ENCODE results near the gene KY. TPM values are rescaled to one million over a fixed set of nuclear protein-coding genes. Genes with fewer than 3 reads are reported as not detected.

Gene KY
- polyA plus RNA-seq, 2 of the 4 experiments (the other 2 are of a cell fraction), result 0.04 to 0.05 TPM

DNA sequence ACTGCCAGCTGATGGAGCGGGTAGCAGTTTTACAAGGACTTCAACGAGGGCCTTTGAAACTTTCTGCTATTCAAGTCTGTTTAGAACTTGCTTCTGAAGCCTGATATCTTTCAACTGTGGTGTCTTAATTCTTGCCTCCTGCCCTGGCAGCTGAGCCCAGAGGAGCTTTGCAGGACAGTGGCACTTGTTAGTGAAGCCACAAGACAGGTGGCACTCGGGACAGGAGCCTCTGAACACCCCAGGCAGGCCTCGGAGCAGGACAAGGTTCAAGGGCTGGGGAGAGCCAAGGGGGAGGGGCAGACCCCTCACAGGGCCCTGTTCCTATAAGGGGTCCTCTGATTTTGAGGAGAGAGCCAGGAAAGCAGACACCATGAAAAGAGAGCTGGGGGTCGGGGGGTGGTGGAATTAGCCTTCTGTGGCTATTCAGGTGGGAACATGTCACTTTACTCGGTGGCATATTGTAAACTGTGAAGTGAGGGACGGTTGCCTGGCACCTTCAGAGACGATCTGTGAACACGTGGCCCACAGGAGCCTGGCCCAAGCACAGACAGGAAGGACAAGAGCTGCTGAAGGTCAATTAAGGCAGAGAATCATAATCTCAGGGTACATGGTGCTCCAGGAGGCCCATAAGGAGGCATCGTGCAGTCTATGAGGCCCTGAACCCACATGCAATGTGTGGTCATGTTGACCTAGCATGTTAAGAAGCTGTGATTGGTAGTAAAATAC is 30.1 kb upstream of the KY start:
- H3K27ac ChIP-seq, result no peak overlapping the region
- ATAC-seq, result no peak
- POLR2A ChIA-PET, result no interaction called here
- TF ChIP-seq CHD4 (IDR thresholded peaks at IDR 0.05; ENCODE audit: borderline replicate concordance), result no peak
- TF ChIP-seq HOXB5 (CRISPR knock-in tag; IDR thresholded peaks at IDR 0.05), result no peak
- TF ChIP-seq, protein P1, sequence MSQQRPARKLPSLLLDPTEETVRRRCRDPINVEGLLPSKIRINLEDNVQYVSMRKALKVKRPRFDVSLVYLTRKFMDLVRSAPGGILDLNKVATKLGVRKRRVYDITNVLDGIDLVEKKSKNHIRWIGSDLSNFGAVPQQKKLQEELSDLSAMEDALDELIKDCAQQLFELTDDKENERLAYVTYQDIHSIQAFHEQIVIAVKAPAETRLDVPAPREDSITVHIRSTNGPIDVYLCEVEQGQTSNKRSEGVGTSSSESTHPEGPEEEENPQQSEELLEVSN (IDR thresholded peaks at IDR 0.05; ENCODE audit: borderline replicate concordance, low read depth), result no peak
- TF ChIP-seq CHD2 (IDR thresholded peaks at IDR 0.05; ENCODE audit: low read length, partially characterized antibody), result no peak
- no peak for TF ChIP-seq ZC3H11A (IDR thresholded peaks at IDR 0.05)
- TF ChIP-seq MYC (IDR thresholded peaks at IDR 0.05; ENCODE audit: borderline replicate concordance, low read length), result no peak
- no peak for TF ChIP-seq EHMT2 (IDR thresholded peaks at IDR 0.05; ENCODE audit: low read depth)
- no peak for TF ChIP-seq ZSCAN20 (CRISPR knock-in tag; IDR thresholded peaks at IDR 0.05)
- TF ChIP-seq KDM5A (IDR thresholded peaks at IDR 0.05), result no peak
- TF ChIP-seq HEYL (CRISPR knock-in tag; IDR thresholded peaks at IDR 0.05), result no peak
- TF ChIP-seq SMC3 (IDR thresholded peaks at IDR 0.05), result no peak
- TF ChIP-seq PHF8 (IDR thresholded peaks at IDR 0.05; ENCODE audit: borderline replicate concordance, low read depth), result no peak
- no peak for TF ChIP-seq ZFP36 (IDR thresholded peaks at IDR 0.05; ENCODE audit: borderline replicate concordance, partially characterized antibody)
- TF ChIP-seq BHLHE40 (IDR thresholded peaks at IDR 0.05; ENCODE audit: low read depth, low read length), result no peak
- TF ChIP-seq, protein P2, sequence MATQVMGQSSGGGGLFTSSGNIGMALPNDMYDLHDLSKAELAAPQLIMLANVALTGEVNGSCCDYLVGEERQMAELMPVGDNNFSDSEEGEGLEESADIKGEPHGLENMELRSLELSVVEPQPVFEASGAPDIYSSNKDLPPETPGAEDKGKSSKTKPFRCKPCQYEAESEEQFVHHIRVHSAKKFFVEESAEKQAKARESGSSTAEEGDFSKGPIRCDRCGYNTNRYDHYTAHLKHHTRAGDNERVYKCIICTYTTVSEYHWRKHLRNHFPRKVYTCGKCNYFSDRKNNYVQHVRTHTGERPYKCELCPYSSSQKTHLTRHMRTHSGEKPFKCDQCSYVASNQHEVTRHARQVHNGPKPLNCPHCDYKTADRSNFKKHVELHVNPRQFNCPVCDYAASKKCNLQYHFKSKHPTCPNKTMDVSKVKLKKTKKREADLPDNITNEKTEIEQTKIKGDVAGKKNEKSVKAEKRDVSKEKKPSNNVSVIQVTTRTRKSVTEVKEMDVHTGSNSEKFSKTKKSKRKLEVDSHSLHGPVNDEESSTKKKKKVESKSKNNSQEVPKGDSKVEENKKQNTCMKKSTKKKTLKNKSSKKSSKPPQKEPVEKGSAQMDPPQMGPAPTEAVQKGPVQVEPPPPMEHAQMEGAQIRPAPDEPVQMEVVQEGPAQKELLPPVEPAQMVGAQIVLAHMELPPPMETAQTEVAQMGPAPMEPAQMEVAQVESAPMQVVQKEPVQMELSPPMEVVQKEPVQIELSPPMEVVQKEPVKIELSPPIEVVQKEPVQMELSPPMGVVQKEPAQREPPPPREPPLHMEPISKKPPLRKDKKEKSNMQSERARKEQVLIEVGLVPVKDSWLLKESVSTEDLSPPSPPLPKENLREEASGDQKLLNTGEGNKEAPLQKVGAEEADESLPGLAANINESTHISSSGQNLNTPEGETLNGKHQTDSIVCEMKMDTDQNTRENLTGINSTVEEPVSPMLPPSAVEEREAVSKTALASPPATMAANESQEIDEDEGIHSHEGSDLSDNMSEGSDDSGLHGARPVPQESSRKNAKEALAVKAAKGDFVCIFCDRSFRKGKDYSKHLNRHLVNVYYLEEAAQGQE (IDR thresholded peaks at IDR 0.05), result no peak
- TF ChIP-seq, protein P3, sequence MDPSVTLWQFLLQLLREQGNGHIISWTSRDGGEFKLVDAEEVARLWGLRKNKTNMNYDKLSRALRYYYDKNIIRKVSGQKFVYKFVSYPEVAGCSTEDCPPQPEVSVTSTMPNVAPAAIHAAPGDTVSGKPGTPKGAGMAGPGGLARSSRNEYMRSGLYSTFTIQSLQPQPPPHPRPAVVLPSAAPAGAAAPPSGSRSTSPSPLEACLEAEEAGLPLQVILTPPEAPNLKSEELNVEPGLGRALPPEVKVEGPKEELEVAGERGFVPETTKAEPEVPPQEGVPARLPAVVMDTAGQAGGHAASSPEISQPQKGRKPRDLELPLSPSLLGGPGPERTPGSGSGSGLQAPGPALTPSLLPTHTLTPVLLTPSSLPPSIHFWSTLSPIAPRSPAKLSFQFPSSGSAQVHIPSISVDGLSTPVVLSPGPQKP (IDR thresholded peaks at IDR 0.05; ENCODE audit: low read depth, low read length), result no peak
- no peak for TF ChIP-seq NR3C1 (IDR thresholded peaks at IDR 0.05)
- no peaks in the 10 kb centered on the region; the same call in 2 of the 3 replicates for H3K9me3 ChIP-seq
- H3K4me1 ChIP-seq, result no peaks in the 10 kb centered on the region
- H3K4me2 ChIP-seq, result no peak overlapping the region
- H3K4me3 ChIP-seq, result no peak overlapping the region
- 19% methylated on average over 8 of the region's 10 CpGs for WGBS (ENCODE audit: missing lambda C conversion rate)
- FAIRE-seq, result no peak
- no peak for DNase-seq (ENCODE audit: low read depth in 1 of 2, low spot score in 1 of 2)
- CTCF ChIA-PET, result interaction anchor here (1.3 kb wide), 1 partner anchor 9 kb away, joined by 5 read pairs; no protein-coding TSS in a partner anchor

DNA sequence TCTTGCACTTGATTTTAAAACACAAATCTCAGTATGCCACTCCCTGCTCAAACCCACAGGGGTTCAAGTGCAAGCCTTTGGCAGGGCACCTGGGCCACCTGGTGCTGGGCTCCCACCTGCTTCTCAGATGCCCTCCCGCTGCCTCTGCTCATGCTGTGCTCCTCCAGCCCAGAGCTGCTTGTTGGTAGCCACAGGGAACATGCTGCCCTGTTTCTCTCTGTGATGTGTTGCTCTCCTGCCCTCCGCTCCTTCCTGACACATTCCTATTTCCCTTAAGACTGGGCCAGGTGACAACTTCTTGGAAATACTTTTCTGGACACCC is 27.1 kb upstream of the KY start:
- TF ChIP-seq CBX2 (IDR thresholded peaks at IDR 0.05; ENCODE audit: borderline replicate concordance, low read depth) (no peak), NFE2L2 (conservative IDR thresholded peaks at IDR 0.05; ENCODE audit: low read length) (no peak), FOXS1 (CRISPR knock-in tag; IDR thresholded peaks at IDR 0.05) (no peak), ZFP36 (IDR thresholded peaks at IDR 0.05; ENCODE audit: borderline replicate concordance, partially characterized antibody) (no peak)
- CTCF ChIA-PET, result interaction anchor here (0.7 kb wide), 1 partner anchor 38 kb away, joined by 3 read pairs; no protein-coding TSS in a partner anchor
- Histone ChIP-seq H3K4me2 (no peak overlapping the region), H3K4me3 (no peak overlapping the region), H3K27ac (no peak overlapping the region), H3K4me1 (no peaks in the 10 kb centered on the region), H3K9me3 (no peaks in the 10 kb centered on the region; the same call in 2 of the 3 replicates)
- 54% methylated on average over 2 of the region's 2 CpGs for WGBS (ENCODE audit: missing lambda C conversion rate)
- DNase-seq (ENCODE audit: low read depth in 1 of 2, low spot score in 1 of 2), result no peak
- POLR2A ChIA-PET, result no interaction called here
- ATAC-seq, result no peak
- FAIRE-seq, result no peak
